Aorta (tissue), 5 donors: Measurements from ENCODE around the gene FBXW5. TPM values are rescaled to one million over a fixed set of nuclear protein-coding genes. Genes with fewer than 3 reads are reported as not detected.

Experiments used
- ATAC-seq: fragments of 200-7000 bp; cut with Tn5 transposase; one replicate; pipeline ENCODE4 v1.9.1; 2022; ENCODE audit warnings: moderate library complexity; ENCODE audit not compliant: low FRiP score
- DNase-seq, 2 donors: peaks; one replicate each; pipeline ENCODE4 v3.0.0-alpha.2; 2020
- H3K27ac ChIP-seq, 2 donors: one replicate each; pipeline ENCODE4 v1.5.1; 2013; ENCODE audit warnings: low read length in 2 of 2, mild to moderate bottlenecking in 2 of 2, moderate library complexity in 2 of 2, control low read depth in 1 of 2, inconsistent platforms in 1 of 2, low read depth in 1 of 2
- H3K27me3 ChIP-seq, 2 donors: one replicate each; pipeline ENCODE4 v1.6.1; 2013; ENCODE audit warnings: control low read depth in 1 of 2, low read length in 1 of 2, mild to moderate bottlenecking in 1 of 2, moderate library complexity in 1 of 2; ENCODE audit not compliant: insufficient read depth in 2 of 2, control insufficient read depth in 1 of 2
- H3K36me3 ChIP-seq, 2 donors: one replicate each; pipeline ENCODE4 v1.6.1; 2013; ENCODE audit warnings: control low read depth in 1 of 2, low read length in 1 of 2, mild to moderate bottlenecking in 1 of 2; ENCODE audit not compliant: insufficient read depth in 2 of 2, control insufficient read depth in 1 of 2
- H3K4me1 ChIP-seq, 2 donors: one replicate each; pipeline ENCODE4 v1.6.1; 2013; ENCODE audit warnings: low read length in 2 of 2, control low read depth in 1 of 2, mild to moderate bottlenecking in 1 of 2, moderate library complexity in 1 of 2; ENCODE audit not compliant: insufficient read depth in 2 of 2, control insufficient read depth in 1 of 2
- H3K4me3 ChIP-seq, 2 donors: one replicate each; pipeline ENCODE4 v1.5.1; 2013; ENCODE audit warnings: low read length in 2 of 2, control low read depth in 1 of 2, mild to moderate bottlenecking in 1 of 2
- H3K9me3 ChIP-seq: one replicate; pipeline ENCODE4 v1.6.1; 2013; ENCODE audit warnings: mild to moderate bottlenecking, low read length; ENCODE audit not compliant: control insufficient read depth
- WGBS, 2 donors: extraction: QIAGEN DNeasy Blood & Tissue Kit; methylation state at CpG; one replicate each; pipeline ENCODE4 v1.1.7; 2013; 5-methylcytosine and 5-hydroxymethylcytosine counted together
- intact Hi-C, 2 donors: fragments of 100-400 bp; cut with DNase I; formaldehyde crosslinking; loops; one replicate each; pipeline versions ENCODE4 v1.14.2 to v1.15.0; 2022
- polyA plus RNA-seq, 2 donors: library from polyadenylated mRNA; stranded (reverse); fragments of 200-250 nt; gene quantifications; one replicate each; pipeline ENCODE4 v1.2.3, GENCODE V29; 2013
- total RNA-seq, 2 donors: library from RNA; stranded (reverse); fragmentation: NEBNext Ultra II Directional; extraction: Animal tissue kit (Norgen Biotek cat#: 25700); gene quantifications; one replicate each; pipeline ENCODE4 v1.2.1, GENCODE V29; 2021
- donor health status: healthy with polysubstance abuse.
- donor health status: Bipolar disorder and iron deficiency.
- donor health status: DM: no; HTN: no; CAD: no.
- donor health status: DM: no; HTN: no; CAD: no.
- donor health status: DM: yes; HTN: yes; CAD: no.

Gene FBXW5
- total and polyA plus RNA-seq, 4 donors, result 92.5 to 191 (median 109) TPM

DNA sequence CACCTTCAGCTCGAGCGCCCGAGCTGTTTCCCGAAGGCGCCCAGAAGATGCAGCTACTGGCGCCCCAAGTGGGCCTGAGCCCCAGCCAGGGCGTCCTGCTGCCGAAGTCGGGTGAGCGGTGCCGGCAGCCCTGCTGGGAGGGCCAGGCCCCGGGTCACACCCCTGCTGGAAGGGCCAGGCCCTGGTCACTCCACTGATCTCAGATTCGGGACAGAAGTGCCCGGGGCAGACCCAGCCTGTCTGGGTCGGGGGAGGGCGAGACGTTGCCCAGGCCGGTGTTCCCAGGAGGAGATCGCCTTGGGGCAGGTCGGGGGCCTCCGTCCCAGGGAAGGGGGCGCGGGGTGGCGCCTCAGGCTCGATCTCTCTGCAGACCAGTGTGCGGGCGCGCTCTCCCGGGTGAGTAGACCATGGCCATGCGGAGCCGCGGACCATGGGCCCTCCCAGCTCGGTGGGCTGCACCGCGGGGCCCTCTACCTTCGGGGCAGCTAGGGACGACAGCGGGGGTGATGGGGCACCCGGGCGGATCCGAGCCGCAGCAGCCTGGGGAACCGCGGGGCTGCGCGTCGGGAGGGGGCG lies 40.6 kb upstream of the FBXW5 start:
- ATAC-seq, result no peak
- intact Hi-C loops, result no loop called here
- Histone ChIP-seq H3K27me3 (no peaks in the 10 kb centered on the region), H3K27ac (no peak overlapping the region), H3K9me3 (no peaks in the 10 kb centered on the region), H3K4me1 (no peaks in the 10 kb centered on the region), H3K4me3 (no peak overlapping the region), H3K36me3 (no peaks in the 10 kb centered on the region)
- WGBS, 2 donors, result 8 to 9% methylated on average over 39 to 48 of the region's 48 CpGs
- DNase-seq, result no peak

- Histone ChIP-seq H3K36me3 (no peaks in the 10 kb centered on the region), H3K4me3 (no peak overlapping the region), H3K27ac (no peak overlapping the region), H3K27me3 (no peaks in the 10 kb centered on the region), H3K4me1 (no peaks in the 10 kb centered on the region), H3K9me3 (no peaks in the 10 kb centered on the region)
- intact Hi-C loops, result no loop called here
- ATAC-seq (no peak), DNase-seq (no peak)
- WGBS, 2 donors, result 59 to 66% methylated on average over 16 to 29 of the region's 29 CpGs
Measured at GRCh38 chr9:136984464-136985026, 40.0 kb upstream of the FBXW5 start.

DNA sequence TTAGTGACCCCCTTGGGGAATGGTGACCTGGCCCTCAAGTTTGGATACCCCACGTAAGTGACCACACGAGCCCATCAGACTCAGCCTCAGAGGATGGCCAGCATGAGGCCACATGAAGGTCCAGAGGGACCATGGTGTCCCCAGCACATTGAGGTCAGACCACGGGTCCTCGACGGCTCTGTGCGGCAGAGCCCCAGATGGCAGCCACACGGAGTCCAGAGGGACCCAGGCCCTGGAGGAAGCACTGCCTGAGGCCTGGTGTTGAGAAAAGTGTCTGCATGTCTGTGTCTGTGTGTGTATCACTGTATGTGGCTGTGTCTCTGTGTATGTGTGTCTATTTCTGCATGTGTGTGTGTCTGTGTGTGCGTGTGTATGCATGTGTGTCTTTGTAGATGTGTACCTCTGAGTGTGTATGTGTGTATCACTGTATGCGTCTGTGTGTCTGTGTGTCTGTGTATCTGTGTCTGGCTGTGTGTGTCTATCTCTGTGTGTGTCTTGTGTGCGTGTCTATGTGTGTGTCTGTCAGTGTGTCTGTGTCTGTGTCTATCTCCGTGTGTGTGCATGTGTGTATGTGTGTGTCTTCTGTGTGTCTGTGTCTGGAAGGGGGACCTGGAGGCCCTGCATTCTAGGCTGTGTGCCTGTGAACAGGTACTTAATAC lies 39.2 kb upstream of the FBXW5 start:
- Histone ChIP-seq H3K27ac (no peak overlapping the region), H3K4me3 (no peak overlapping the region), H3K9me3 (no peaks in the 10 kb centered on the region), H3K4me1 (no peaks in the 10 kb centered on the region), H3K36me3 (no peaks in the 10 kb centered on the region), H3K27me3 (no peaks in the 10 kb centered on the region)
- ATAC-seq, result no peak
- WGBS, 2 donors, result 84 to 87% methylated on average over 11 of the region's 11 CpGs
- DNase-seq, result no peak
- intact Hi-C loops, result no loop called here

DNA sequence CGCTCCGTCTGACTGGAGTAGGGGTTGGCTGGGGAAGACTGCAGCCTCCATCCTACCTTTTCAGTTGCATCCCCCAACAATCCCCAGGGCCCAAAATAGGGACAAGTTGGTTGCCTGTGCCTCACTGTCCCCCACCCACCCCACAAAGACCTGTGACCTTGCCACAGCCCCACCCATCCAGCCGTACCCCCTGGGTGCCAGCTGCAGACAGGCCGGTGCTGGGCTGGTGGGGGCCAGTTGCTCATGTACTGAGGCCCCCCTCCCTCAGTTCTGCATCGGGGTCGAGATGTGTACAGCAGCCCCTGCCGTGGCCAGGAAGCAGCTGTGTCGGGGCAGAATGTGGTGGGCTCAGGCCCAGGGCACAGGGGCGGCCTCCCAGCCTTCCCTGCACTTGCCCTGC lies 38.6 kb upstream of the FBXW5 start:
- Histone ChIP-seq H3K4me1 (no peaks in the 10 kb centered on the region), H3K36me3 (no peaks in the 10 kb centered on the region), H3K9me3 (no peaks in the 10 kb centered on the region), H3K4me3 (no peak overlapping the region), H3K27me3 (no peaks in the 10 kb centered on the region), H3K27ac (no peak overlapping the region)
- 91 to 92% methylated on average over 9 of the region's 9 CpGs for WGBS, 2 donors
- intact Hi-C loops, result no loop called here
- DNase-seq, result no peak
- no peak for ATAC-seq

GRCh38 chr9:136982232-136983051 lies 37.9 kb upstream of the FBXW5 start, which contains the start of gene LCNL1:
TSS of gene LCNL1 (plus strand) at chr9:136982993. CDS start at chr9:136983587, 594 bp downstream.
- H3K4me1 ChIP-seq, result no peaks in the 10 kb centered on the region
- ATAC-seq, result no peak
- DNase-seq, result no peak
- WGBS, 2 donors, result 88% methylated on average over 18 of the region's 18 CpGs
- no peak within 1 kb of the TSS for H3K4me3 ChIP-seq
- no peaks in the 10 kb centered on the region for H3K27me3 ChIP-seq
- no peaks in the 10 kb centered on the region for H3K36me3 ChIP-seq
- intact Hi-C loops, result no loop called here
- no peaks in the 10 kb centered on the region for H3K9me3 ChIP-seq
- H3K27ac ChIP-seq, result no peak within 1 kb of the TSS

DNA sequence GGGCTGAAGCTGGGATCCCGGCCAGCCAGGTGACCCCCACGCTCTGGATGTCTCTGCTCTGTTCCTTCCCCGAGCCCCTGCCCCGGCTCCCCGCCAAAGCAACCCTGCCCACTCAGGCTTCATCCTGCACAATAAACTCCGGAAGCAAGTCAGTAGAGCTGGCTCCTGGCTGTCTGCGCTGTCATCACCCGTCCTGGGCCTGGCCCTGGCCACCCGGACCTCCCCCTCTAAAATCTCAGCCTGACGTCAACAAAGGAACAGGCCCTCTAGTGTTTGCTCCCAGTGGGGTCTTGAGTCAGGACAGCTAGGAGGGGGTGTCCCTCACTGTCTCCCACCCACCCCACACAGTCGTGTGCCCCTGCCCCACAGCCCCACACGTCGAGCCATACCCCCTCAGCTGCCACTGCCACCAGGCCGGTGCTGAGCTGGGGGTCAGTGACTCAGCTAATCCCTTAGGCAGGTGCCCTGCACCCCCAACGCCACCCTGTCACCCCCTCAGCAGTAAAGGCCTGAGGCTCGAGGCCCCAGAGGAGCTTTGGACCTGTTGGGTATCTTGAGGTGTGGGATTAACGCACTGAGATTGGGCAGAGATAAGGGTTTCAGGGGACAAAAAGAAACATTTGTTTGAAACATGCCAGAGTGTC lies 37.2 kb upstream of the FBXW5 start:
- Histone ChIP-seq H3K27ac (no peak overlapping the region), H3K9me3 (no peaks in the 10 kb centered on the region), H3K4me3 (no peak overlapping the region), H3K4me1 (no peaks in the 10 kb centered on the region), H3K27me3 (no peaks in the 10 kb centered on the region), H3K36me3 (no peaks in the 10 kb centered on the region)
- WGBS, 2 donors, result 76 to 77% methylated on average over 17 of the region's 17 CpGs
- no peak for ATAC-seq
- intact Hi-C loops, result no loop called here
- no peak for DNase-seq

- no peaks in the 10 kb centered on the region for H3K4me1 ChIP-seq
- no peaks in the 10 kb centered on the region for H3K9me3 ChIP-seq
- H3K36me3 ChIP-seq, result no peaks in the 10 kb centered on the region
- intact Hi-C loops, result no loop called here
- ATAC-seq (no peak), DNase-seq (no peak)
- H3K27ac ChIP-seq, result no peak overlapping the region
- 94 to 97% methylated on average over 16 of the region's 16 CpGs for WGBS, 2 donors
- no peak overlapping the region for H3K4me3 ChIP-seq
- no peaks in the 10 kb centered on the region for H3K27me3 ChIP-seq
Measured at GRCh38 chr9:136980669-136981478, 36.3 kb upstream of the FBXW5 start.
